ENCODE results near the gene PJA1.

The PJA1 gene

DNA sequence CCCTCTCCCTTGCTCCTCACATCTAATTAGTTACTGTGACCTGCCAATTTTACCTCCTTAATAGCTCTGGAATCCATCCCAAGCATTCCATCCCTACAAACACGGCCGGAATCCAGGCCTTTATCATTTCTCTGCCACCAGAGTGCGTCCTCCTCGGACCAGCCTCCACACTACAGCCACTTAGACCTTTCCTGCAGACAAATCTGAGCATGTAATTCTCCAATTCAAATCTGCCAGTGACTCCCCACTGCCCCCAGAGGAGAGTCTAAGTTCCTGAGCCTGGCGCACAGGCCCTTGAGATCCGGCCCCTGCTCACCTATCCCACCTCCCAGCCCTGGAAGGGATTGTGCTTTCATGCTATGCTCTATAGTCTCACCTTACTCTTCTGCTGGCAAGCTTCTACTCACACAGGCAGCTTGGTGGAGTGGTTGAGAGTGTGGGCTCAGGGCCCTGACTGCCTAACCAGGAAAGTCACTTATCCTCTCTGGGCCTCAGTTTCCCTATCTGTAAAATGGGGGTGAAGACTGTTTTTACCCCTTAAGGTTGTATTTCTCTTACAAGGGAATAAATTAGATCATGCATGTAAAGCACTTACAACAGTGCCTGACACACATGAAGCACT is 31.2 kb downstream of the PJA1 start:
- TF ChIP-seq POLR2AphosphoS5 (IDR thresholded peaks at IDR 0.05; ENCODE audit: low read depth, low read length) = no peak
- no peak for TF ChIP-seq FOXP2 (optimal IDR thresholded peaks at IDR 0.05; ENCODE audit: borderline replicate concordance, extremely low read depth, extremely low read length, insufficient read depth)
- TF ChIP-seq SIN3A (IDR thresholded peaks at IDR 0.05; ENCODE audit: borderline replicate concordance, insufficient read depth, low read length) = no peak
- TF ChIP-seq, protein P1, sequence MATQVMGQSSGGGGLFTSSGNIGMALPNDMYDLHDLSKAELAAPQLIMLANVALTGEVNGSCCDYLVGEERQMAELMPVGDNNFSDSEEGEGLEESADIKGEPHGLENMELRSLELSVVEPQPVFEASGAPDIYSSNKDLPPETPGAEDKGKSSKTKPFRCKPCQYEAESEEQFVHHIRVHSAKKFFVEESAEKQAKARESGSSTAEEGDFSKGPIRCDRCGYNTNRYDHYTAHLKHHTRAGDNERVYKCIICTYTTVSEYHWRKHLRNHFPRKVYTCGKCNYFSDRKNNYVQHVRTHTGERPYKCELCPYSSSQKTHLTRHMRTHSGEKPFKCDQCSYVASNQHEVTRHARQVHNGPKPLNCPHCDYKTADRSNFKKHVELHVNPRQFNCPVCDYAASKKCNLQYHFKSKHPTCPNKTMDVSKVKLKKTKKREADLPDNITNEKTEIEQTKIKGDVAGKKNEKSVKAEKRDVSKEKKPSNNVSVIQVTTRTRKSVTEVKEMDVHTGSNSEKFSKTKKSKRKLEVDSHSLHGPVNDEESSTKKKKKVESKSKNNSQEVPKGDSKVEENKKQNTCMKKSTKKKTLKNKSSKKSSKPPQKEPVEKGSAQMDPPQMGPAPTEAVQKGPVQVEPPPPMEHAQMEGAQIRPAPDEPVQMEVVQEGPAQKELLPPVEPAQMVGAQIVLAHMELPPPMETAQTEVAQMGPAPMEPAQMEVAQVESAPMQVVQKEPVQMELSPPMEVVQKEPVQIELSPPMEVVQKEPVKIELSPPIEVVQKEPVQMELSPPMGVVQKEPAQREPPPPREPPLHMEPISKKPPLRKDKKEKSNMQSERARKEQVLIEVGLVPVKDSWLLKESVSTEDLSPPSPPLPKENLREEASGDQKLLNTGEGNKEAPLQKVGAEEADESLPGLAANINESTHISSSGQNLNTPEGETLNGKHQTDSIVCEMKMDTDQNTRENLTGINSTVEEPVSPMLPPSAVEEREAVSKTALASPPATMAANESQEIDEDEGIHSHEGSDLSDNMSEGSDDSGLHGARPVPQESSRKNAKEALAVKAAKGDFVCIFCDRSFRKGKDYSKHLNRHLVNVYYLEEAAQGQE (IDR thresholded peaks at IDR 0.05; ENCODE audit: insufficient read depth in 1 of 2, low read depth in 2 of 2, low read length in 2 of 2) = no peak
- no peak for TF ChIP-seq TAF1 (IDR thresholded peaks at IDR 0.05; ENCODE audit: borderline replicate concordance, insufficient read depth, low read length)

DNA sequence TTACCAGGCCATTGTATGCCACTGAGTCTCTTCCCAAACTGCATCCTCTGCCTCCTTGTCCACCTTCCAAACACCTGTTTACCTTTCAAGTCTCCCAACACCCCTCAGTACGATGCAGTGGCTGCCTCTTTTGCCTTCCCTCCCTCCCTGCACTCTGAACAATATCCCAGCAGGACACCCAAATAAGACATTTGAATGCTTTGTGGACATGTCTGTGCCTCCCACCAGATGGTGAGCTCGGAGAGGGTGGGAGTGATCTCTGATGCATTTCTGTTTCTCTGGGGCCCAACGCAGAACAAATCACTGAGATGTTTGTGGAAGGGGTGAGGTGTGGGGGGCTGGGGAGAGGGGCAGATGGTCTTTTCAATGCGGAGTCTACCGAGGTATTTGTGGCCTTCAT is 33.4 kb downstream of the PJA1 start:
- TF ChIP-seq FOXP2 (optimal IDR thresholded peaks at IDR 0.05; ENCODE audit: borderline replicate concordance, extremely low read depth, extremely low read length, insufficient read depth) = no peak
- no peak for TF ChIP-seq TAF1 (IDR thresholded peaks at IDR 0.05; ENCODE audit: borderline replicate concordance, insufficient read depth, low read length)
- TF ChIP-seq, protein P1 (IDR thresholded peaks at IDR 0.05; ENCODE audit: insufficient read depth in 1 of 2, low read depth in 2 of 2, low read length in 2 of 2) = no peak
- TF ChIP-seq POLR2AphosphoS5 (IDR thresholded peaks at IDR 0.05; ENCODE audit: low read depth, low read length) = no peak
- TF ChIP-seq SIN3A (IDR thresholded peaks at IDR 0.05; ENCODE audit: borderline replicate concordance, insufficient read depth, low read length) = no peak

DNA sequence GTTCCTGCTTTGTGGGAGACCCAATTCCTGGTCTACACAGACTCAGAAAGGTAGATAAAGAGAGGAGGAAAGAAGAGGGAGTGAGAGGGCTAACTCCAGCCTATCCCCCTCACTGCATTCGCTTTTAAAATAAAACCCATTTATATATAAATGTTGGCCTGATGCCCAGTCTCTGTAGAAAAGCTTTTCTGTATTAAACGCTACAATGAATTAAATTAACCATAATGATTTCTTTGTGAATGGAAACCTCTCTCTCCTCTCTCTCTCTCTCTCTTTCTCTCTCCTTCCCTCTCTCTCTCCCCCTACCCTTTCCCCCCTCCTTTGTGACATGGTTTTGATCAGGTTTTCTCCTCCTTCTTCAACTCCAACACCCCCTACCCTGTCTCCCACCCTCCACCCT is 34.8 kb downstream of the PJA1 start:
- no peak for TF ChIP-seq TAF1 (IDR thresholded peaks at IDR 0.05; ENCODE audit: borderline replicate concordance, insufficient read depth, low read length)
- TF ChIP-seq SIN3A (IDR thresholded peaks at IDR 0.05; ENCODE audit: borderline replicate concordance, insufficient read depth, low read length) = no peak
- TF ChIP-seq POLR2AphosphoS5 (IDR thresholded peaks at IDR 0.05; ENCODE audit: low read depth, low read length) = no peak
- TF ChIP-seq, protein P1 (IDR thresholded peaks at IDR 0.05; ENCODE audit: insufficient read depth in 1 of 2, low read depth in 2 of 2, low read length in 2 of 2) = no peak
- no peak for TF ChIP-seq FOXP2 (optimal IDR thresholded peaks at IDR 0.05; ENCODE audit: borderline replicate concordance, extremely low read depth, extremely low read length, insufficient read depth)

DNA sequence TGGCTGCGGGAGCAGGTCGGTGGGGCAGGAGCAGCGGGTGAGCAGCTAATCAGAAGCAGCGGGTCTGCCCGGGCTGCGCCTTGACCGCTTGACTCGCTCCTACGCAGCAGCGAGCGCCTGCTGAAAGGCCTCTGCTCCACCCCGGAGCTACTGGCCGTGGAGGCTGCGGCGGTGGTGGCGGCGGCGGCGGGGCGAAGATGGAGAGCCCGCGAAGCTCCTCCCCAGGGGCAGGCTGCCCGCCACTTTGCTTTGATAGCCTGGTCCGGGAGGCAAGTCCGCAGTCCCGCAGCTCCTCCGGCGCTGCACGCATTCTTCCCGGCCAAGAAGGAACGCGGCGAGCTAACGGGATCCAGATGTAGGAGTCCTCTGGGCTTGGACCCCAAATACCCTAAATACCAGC is 36.7 kb downstream of the PJA1 start:
- TF ChIP-seq SIN3A (IDR thresholded peaks at IDR 0.05; ENCODE audit: borderline replicate concordance, insufficient read depth, low read length) = no peak
- TF ChIP-seq FOXP2 (optimal IDR thresholded peaks at IDR 0.05; ENCODE audit: borderline replicate concordance, extremely low read depth, extremely low read length, insufficient read depth) = no peak
- TF ChIP-seq, protein P1 (IDR thresholded peaks at IDR 0.05; ENCODE audit: insufficient read depth in 1 of 2, low read depth in 2 of 2, low read length in 2 of 2) = no peak
- no peak for TF ChIP-seq TAF1 (IDR thresholded peaks at IDR 0.05; ENCODE audit: borderline replicate concordance, insufficient read depth, low read length)
- TF ChIP-seq POLR2AphosphoS5 (IDR thresholded peaks at IDR 0.05; ENCODE audit: low read depth, low read length) = no peak
